ENCODE data around the gene IQGAP2.

Gene IQGAP2

GRCh38 chr5:76479281-76479680 lies 76.2 kb downstream of the IQGAP2 start:
- H3K4me3 ChIP-seq (ENCODE audit: low read length), result no peak overlapping the region
- no peaks in the 10 kb centered on the region for H3K4me1 ChIP-seq (ENCODE audit: control insufficient read depth, insufficient read depth, low read length)
- no peak overlapping the region for H3K27ac ChIP-seq (ENCODE audit: low read depth, low read length)
- no peaks in the 10 kb centered on the region for H3K27me3 ChIP-seq (ENCODE audit: control insufficient read depth, insufficient read depth, low read length)
- no peaks in the 10 kb centered on the region for H3K36me3 ChIP-seq (ENCODE audit: control insufficient read depth, insufficient read depth, low read length)
- no peak overlapping the region for H3K9ac ChIP-seq (ENCODE audit: low read length)

- Histone ChIP-seq H3K36me3 (ENCODE audit: control insufficient read depth, insufficient read depth, low read length) (no peaks in the 10 kb centered on the region), H3K4me1 (ENCODE audit: control insufficient read depth, insufficient read depth, low read length) (no peaks in the 10 kb centered on the region), H3K9ac (ENCODE audit: low read length) (no peak overlapping the region), H3K27me3 (ENCODE audit: control insufficient read depth, insufficient read depth, low read length) (no peaks in the 10 kb centered on the region), H3K27ac (ENCODE audit: low read depth, low read length) (no peak overlapping the region), H3K4me3 (ENCODE audit: low read length) (no peak overlapping the region)
Observed at GRCh38 chr5:76479973-76480667, 77.0 kb downstream of the IQGAP2 start.

DNA sequence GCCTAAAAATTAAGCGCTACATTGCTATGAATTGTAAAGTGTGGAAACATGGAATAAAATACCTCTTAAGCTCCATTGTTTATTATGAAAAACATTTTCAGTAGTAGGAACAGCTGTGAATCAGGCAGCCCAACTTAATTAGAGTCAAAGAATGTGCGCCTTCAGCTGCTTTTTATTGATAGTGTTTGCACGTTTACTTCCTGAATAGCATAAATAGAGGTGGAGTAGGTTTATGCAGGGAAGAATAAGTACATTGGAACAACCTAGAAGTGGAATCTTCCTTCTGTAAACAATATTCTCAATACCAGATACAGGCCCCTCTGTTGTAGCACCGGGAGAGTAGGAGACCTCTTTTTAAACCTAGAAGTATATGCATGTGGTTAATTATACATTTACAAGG lies 79.9 kb downstream of the IQGAP2 start:
- Histone ChIP-seq H3K4me1 (ENCODE audit: control insufficient read depth, insufficient read depth, low read length) (no peaks in the 10 kb centered on the region), H3K36me3 (ENCODE audit: control insufficient read depth, insufficient read depth, low read length) (no peaks in the 10 kb centered on the region), H3K27ac (ENCODE audit: low read depth, low read length) (no peak overlapping the region), H3K27me3 (ENCODE audit: control insufficient read depth, insufficient read depth, low read length) (no peaks in the 10 kb centered on the region), H3K4me3 (ENCODE audit: low read length) (no peak overlapping the region), H3K9ac (ENCODE audit: low read length) (no peak overlapping the region)

- H3K27ac ChIP-seq (ENCODE audit: low read depth, low read length), result no peak overlapping the region
- no peaks in the 10 kb centered on the region for H3K27me3 ChIP-seq (ENCODE audit: control insufficient read depth, insufficient read depth, low read length)
- H3K4me3 ChIP-seq (ENCODE audit: low read length), result no peak overlapping the region
- no peaks in the 10 kb centered on the region for H3K4me1 ChIP-seq (ENCODE audit: control insufficient read depth, insufficient read depth, low read length)
- H3K36me3 ChIP-seq (ENCODE audit: control insufficient read depth, insufficient read depth, low read length), result no peaks in the 10 kb centered on the region
- H3K9ac ChIP-seq (ENCODE audit: low read length), result no peak overlapping the region
Observed at GRCh38 chr5:76483433-76483832, 80.3 kb downstream of the IQGAP2 start.

GRCh38 chr5:76483881-76484280 lies 80.8 kb downstream of the IQGAP2 start:
- Histone ChIP-seq H3K9ac (ENCODE audit: low read length) (no peak overlapping the region), H3K4me1 (ENCODE audit: control insufficient read depth, insufficient read depth, low read length) (no peaks in the 10 kb centered on the region), H3K27me3 (ENCODE audit: control insufficient read depth, insufficient read depth, low read length) (no peaks in the 10 kb centered on the region), H3K36me3 (ENCODE audit: control insufficient read depth, insufficient read depth, low read length) (no peaks in the 10 kb centered on the region), H3K4me3 (ENCODE audit: low read length) (no peak overlapping the region), H3K27ac (ENCODE audit: low read depth, low read length) (no peak overlapping the region)

DNA sequence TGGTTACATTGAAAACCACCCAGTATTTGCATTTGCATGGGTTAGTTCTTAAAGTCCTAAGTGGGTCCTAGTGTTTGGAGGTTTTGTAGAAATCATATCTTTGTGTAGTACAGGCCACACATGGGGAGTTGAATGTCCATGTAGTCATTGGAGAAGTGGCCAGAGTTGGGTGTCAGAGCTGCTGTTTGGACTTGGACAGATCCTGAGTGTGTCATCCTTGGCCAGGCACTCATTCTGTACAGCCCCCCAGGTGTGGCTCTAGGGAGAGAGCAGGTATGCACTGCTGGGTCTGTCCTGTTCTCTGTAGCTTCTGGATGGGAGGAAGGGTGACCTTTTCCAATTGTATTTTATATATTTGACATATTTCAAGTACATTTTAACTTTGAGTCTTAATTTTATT lies 82.4 kb downstream of the IQGAP2 start:
- no peaks in the 10 kb centered on the region for H3K4me1 ChIP-seq (ENCODE audit: control insufficient read depth, insufficient read depth, low read length)
- no peak overlapping the region for H3K4me3 ChIP-seq (ENCODE audit: low read length)
- no peak overlapping the region for H3K9ac ChIP-seq (ENCODE audit: low read length)
- no peaks in the 10 kb centered on the region for H3K36me3 ChIP-seq (ENCODE audit: control insufficient read depth, insufficient read depth, low read length)
- no peak overlapping the region for H3K27ac ChIP-seq (ENCODE audit: low read depth, low read length)
- H3K27me3 ChIP-seq (ENCODE audit: control insufficient read depth, insufficient read depth, low read length), result no peaks in the 10 kb centered on the region

GRCh38 chr5:76487386-76487785 lies 84.3 kb downstream of the IQGAP2 start:
- H3K27me3 ChIP-seq (ENCODE audit: control insufficient read depth, insufficient read depth, low read length), result no peaks in the 10 kb centered on the region
- H3K27ac ChIP-seq (ENCODE audit: low read depth, low read length), result no peak overlapping the region
- no peak overlapping the region for H3K9ac ChIP-seq (ENCODE audit: low read length)
- no peak overlapping the region for H3K4me3 ChIP-seq (ENCODE audit: low read length)
- no peaks in the 10 kb centered on the region for H3K36me3 ChIP-seq (ENCODE audit: control insufficient read depth, insufficient read depth, low read length)
- no peaks in the 10 kb centered on the region for H3K4me1 ChIP-seq (ENCODE audit: control insufficient read depth, insufficient read depth, low read length)

GRCh38 chr5:76487821-76488220 lies 84.7 kb downstream of the IQGAP2 start:
- Histone ChIP-seq H3K27me3 (ENCODE audit: control insufficient read depth, insufficient read depth, low read length) (no peaks in the 10 kb centered on the region), H3K4me3 (ENCODE audit: low read length) (no peak overlapping the region), H3K36me3 (ENCODE audit: control insufficient read depth, insufficient read depth, low read length) (no peaks in the 10 kb centered on the region), H3K9ac (ENCODE audit: low read length) (no peak overlapping the region), H3K27ac (ENCODE audit: low read depth, low read length) (no peak overlapping the region), H3K4me1 (ENCODE audit: control insufficient read depth, insufficient read depth, low read length) (no peaks in the 10 kb centered on the region)

DNA sequence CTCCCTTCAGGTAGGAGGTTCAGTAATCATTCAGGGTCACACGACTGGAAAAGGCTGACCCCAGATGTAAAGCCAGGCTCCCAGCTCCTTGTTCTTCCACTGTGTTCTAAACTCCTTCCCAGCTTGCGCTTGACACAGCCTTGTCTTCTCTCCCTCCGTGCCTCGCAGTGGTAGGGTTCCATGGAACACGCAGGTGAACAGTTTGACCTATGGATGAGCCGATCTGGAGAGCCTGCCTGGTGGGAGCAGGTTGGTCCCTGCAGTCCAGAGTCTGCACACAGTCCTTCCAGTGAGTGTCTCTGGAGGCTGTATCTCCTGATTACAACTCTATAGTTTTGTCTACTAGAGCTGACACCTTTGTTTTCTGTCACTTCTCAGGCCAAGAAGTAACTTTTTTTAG lies 85.9 kb downstream of the IQGAP2 start:
- H3K36me3 ChIP-seq (ENCODE audit: control insufficient read depth, insufficient read depth, low read length), result no peaks in the 10 kb centered on the region
- H3K9ac ChIP-seq (ENCODE audit: low read length), result no peak overlapping the region
- no peaks in the 10 kb centered on the region for H3K4me1 ChIP-seq (ENCODE audit: control insufficient read depth, insufficient read depth, low read length)
- no peaks in the 10 kb centered on the region for H3K27me3 ChIP-seq (ENCODE audit: control insufficient read depth, insufficient read depth, low read length)
- H3K4me3 ChIP-seq (ENCODE audit: low read length), result no peak overlapping the region
- H3K27ac ChIP-seq (ENCODE audit: low read depth, low read length), result no peak overlapping the region

DNA sequence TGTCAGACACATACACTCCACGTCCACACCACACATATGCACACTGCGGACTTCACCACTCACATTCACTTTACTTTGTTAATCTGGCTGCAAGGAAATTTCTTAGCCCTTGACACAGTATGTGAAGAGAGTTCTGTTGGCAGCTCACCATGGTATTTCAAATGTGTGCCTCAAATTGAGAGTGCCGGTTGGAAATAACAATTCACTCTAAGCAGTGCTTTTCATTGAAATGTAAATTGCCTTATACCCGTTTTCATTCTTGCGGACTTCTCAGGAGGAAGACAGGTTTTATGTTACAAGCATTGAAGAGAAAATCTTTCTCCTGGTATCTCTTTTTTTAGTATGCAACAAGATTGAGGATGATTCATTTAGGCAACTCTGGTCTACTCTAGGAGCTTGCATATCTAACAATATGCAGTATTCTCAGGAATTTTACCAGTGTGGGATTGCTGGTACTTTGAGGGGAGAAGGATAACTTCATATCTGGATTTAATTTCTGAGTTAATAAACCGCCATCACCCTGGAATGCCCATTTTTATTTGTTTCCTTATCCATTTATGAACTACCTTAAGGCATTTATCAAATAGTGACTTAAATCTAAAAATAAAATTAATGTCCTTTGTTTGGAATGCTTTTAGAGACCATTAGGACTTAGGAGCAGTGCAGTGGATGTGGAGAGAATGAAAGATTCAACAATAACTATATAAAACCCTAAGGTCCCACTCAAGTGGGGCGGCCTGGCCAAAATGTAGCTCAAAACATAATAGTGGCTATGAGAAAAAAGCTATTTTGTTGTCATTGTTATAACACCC lies 87.0 kb downstream of the IQGAP2 start:
- no peak overlapping the region for H3K9ac ChIP-seq (ENCODE audit: low read length)
- no peak overlapping the region for H3K4me3 ChIP-seq (ENCODE audit: low read length)
- no peaks in the 10 kb centered on the region for H3K27me3 ChIP-seq (ENCODE audit: control insufficient read depth, insufficient read depth, low read length)
- H3K36me3 ChIP-seq (ENCODE audit: control insufficient read depth, insufficient read depth, low read length), result no peaks in the 10 kb centered on the region
- no peaks in the 10 kb centered on the region for H3K4me1 ChIP-seq (ENCODE audit: control insufficient read depth, insufficient read depth, low read length)
- no peak overlapping the region for H3K27ac ChIP-seq (ENCODE audit: low read depth, low read length)

- Histone ChIP-seq H3K27me3 (ENCODE audit: control insufficient read depth, insufficient read depth, low read length) (no peaks in the 10 kb centered on the region), H3K4me1 (ENCODE audit: control insufficient read depth, insufficient read depth, low read length) (no peaks in the 10 kb centered on the region), H3K36me3 (ENCODE audit: control insufficient read depth, insufficient read depth, low read length) (no peaks in the 10 kb centered on the region), H3K27ac (ENCODE audit: low read depth, low read length) (no peak overlapping the region), H3K9ac (ENCODE audit: low read length) (no peak overlapping the region), H3K4me3 (ENCODE audit: low read length) (no peak overlapping the region)
Observed at GRCh38 chr5:76490960-76491359, 87.9 kb downstream of the IQGAP2 start.

- H3K4me1 ChIP-seq (ENCODE audit: control insufficient read depth, insufficient read depth, low read length), result no peaks in the 10 kb centered on the region
- no peak overlapping the region for H3K9ac ChIP-seq (ENCODE audit: low read length)
- no peak overlapping the region for H3K27ac ChIP-seq (ENCODE audit: low read depth, low read length)
Observed at GRCh38 chr5:76492819-76493189, 89.7 kb downstream of the IQGAP2 start.

More at GRCh38 chr5:76492819-76493189, 89.7 kb downstream of the IQGAP2 start:
- Histone ChIP-seq H3K27me3 (ENCODE audit: control insufficient read depth, insufficient read depth, low read length) (no peaks in the 10 kb centered on the region), H3K36me3 (ENCODE audit: control insufficient read depth, insufficient read depth, low read length) (no peaks in the 10 kb centered on the region), H3K4me3 (ENCODE audit: low read length) (no peak overlapping the region)
